Astrocyte (in vitro differentiated cells and primary cell): ENCODE measurements around the gene TMEM138. TPM values are rescaled to one million over a fixed set of nuclear protein-coding genes. Genes with fewer than 3 reads are reported as not detected.

Experiments used
- DNase-seq: peaks from one replicate; pipeline ENCODE4 v3.0.0-alpha.2; 2010; ENCODE audit warnings: low read depth
- FAIRE-seq: peaks from 2 replicates; lab custom pipeline; 2011; peaks lifted over from hg19 to GRCh38; lab: Jason Lieb, UNC
- H2AFZ ChIP-seq: 2 replicates; pipeline ENCODE4 v1.6.0; 2012; ENCODE audit warnings: low read depth, low read length, inconsistent platforms
- H3K27ac ChIP-seq: 2 replicates; pipeline ENCODE4 v1.5.1; 2011; ENCODE audit warnings: low read depth, low read length, inconsistent platforms
- H3K27me3 ChIP-seq: 2 replicates; pipeline ENCODE4 v1.6.0; 2011; ENCODE audit warnings: low read length, inconsistent platforms; ENCODE audit not compliant: insufficient read depth
- H3K36me3 ChIP-seq: 2 replicates; pipeline ENCODE4 v1.5.1; 2011; ENCODE audit warnings: low read length, inconsistent platforms; ENCODE audit not compliant: insufficient read depth
- H3K4me1 ChIP-seq: 2 replicates; pipeline ENCODE4 v1.5.1; 2011; ENCODE audit warnings: low read length, inconsistent platforms; ENCODE audit not compliant: insufficient read depth
- H3K4me2 ChIP-seq: 2 replicates; pipeline ENCODE4 v1.6.0; 2012; ENCODE audit warnings: low read length, inconsistent platforms
- H3K4me3 ChIP-seq: 2 replicates; pipeline ENCODE4 v1.5.1; 2011; ENCODE audit warnings: low read depth, mild to moderate bottlenecking, low read length, inconsistent platforms; ENCODE audit not compliant: insufficient read depth
- H3K79me2 ChIP-seq: 2 replicates; pipeline ENCODE4 v1.6.0; 2012; ENCODE audit warnings: mild to moderate bottlenecking, low read length, inconsistent platforms; ENCODE audit not compliant: insufficient read depth
- H3K9ac ChIP-seq: 2 replicates; pipeline ENCODE4 v1.6.0; 2012; ENCODE audit warnings: mild to moderate bottlenecking, low read length, inconsistent platforms
- H3K9me3 ChIP-seq: 2 replicates; pipeline ENCODE4 v1.5.1; 2012; ENCODE audit warnings: low read depth, mild to moderate bottlenecking, low read length, inconsistent platforms; ENCODE audit not compliant: insufficient read depth
- H4K20me1 ChIP-seq: 2 replicates; pipeline ENCODE4 v1.6.0; 2012; ENCODE audit warnings: low read length, inconsistent platforms; ENCODE audit not compliant: insufficient read depth
- H3K27ac Mint-ChIP-seq: one replicate; pipeline ENCODE4 v1.8.0; 2021; ENCODE audit warnings: mild to moderate bottlenecking, mixed read lengths; ENCODE audit not compliant: unreplicated experiment
- H3K27me3 Mint-ChIP-seq: one replicate; pipeline ENCODE4 v1.8.0; 2021; ENCODE audit warnings: low read depth, mixed read lengths; ENCODE audit not compliant: unreplicated experiment
- H3K36me3 Mint-ChIP-seq: one replicate; pipeline ENCODE4 v1.8.0; 2021; ENCODE audit warnings: low read depth, mixed read lengths; ENCODE audit not compliant: unreplicated experiment
- H3K4me1 Mint-ChIP-seq: one replicate; pipeline ENCODE4 v1.8.0; 2021; ENCODE audit warnings: low read depth, mixed read lengths; ENCODE audit not compliant: unreplicated experiment
- H3K4me3 Mint-ChIP-seq: one replicate; pipeline ENCODE4 v1.8.0; 2021; ENCODE audit warnings: mild to moderate bottlenecking, moderate library complexity, mixed read lengths; ENCODE audit not compliant: unreplicated experiment
- H3K9me3 Mint-ChIP-seq: one replicate; pipeline ENCODE4 v1.8.0; 2021; ENCODE audit warnings: mild to moderate bottlenecking, mixed read lengths; ENCODE audit not compliant: unreplicated experiment
- EZH2 ChIP-seq: IDR thresholded peaks from 2 replicates; pipeline ENCODE4 v1.6.1; 2012; ENCODE audit warnings: mild to moderate bottlenecking, low read length, inconsistent platforms; ENCODE audit not compliant: insufficient read depth
- total RNA-seq: library from RNA; stranded (reverse); gene quantifications from 2 replicates; pipeline ENCODE4 v1.2.1, GENCODE V29; 2021
- TF ChIP-seq, protein P1 (sequence below): IDR thresholded peaks from 2 replicates; pipeline ENCODE4 v1.5.1; 2011; ENCODE audit warnings: low read depth, mild to moderate bottlenecking, inconsistent platforms, low read length, moderate library complexity; ENCODE audit not compliant: insufficient read depth

The TMEM138 gene
- total RNA-seq, 1 donor from 2014 or later = 36.8 TPM

DNA sequence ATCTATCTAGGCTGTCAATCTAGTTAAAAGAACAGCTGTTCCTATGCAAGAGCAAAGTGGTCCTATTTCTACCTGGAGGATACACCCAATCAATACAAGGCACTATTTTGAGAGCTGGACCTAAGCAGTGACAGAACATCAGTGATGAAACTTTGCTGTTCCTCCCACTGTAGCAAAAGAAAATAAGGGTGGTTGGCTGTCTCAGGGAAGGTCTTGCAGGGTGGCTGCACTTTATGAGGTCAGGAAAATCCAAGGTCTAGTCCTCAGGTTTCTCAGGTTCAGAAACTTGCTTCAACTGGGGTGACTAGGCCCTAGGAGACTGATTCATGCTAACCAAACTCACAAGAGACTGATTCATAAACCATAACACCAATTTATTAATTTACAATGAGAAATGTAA lies 56.0 kb downstream of the TMEM138 start:
- no peak for TF ChIP-seq EZH2
- TF ChIP-seq, protein P1, sequence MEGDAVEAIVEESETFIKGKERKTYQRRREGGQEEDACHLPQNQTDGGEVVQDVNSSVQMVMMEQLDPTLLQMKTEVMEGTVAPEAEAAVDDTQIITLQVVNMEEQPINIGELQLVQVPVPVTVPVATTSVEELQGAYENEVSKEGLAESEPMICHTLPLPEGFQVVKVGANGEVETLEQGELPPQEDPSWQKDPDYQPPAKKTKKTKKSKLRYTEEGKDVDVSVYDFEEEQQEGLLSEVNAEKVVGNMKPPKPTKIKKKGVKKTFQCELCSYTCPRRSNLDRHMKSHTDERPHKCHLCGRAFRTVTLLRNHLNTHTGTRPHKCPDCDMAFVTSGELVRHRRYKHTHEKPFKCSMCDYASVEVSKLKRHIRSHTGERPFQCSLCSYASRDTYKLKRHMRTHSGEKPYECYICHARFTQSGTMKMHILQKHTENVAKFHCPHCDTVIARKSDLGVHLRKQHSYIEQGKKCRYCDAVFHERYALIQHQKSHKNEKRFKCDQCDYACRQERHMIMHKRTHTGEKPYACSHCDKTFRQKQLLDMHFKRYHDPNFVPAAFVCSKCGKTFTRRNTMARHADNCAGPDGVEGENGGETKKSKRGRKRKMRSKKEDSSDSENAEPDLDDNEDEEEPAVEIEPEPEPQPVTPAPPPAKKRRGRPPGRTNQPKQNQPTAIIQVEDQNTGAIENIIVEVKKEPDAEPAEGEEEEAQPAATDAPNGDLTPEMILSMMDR = no peak
- H3K9me3 ChIP-seq = no peaks in the 10 kb centered on the region
- H2AFZ ChIP-seq = no peak overlapping the region
- H3K9ac ChIP-seq = no peak overlapping the region
- Mint-ChIP-seq H3K9me3 (no peaks in the 10 kb centered on the region), H3K4me1 (peaks cover 2% of the 10 kb centered on the region), H3K36me3 (peaks cover 20% of the 10 kb centered on the region), H3K27me3 (no peaks in the 10 kb centered on the region), H3K4me3 (no peak overlapping the region), H3K27ac (no peak overlapping the region)
- peaks cover 56% of the 10 kb centered on the region for H3K79me2 ChIP-seq
- no peak for DNase-seq
- no peaks in the 10 kb centered on the region for H3K4me1 ChIP-seq
- no peak overlapping the region for H3K4me3 ChIP-seq
- H3K27ac ChIP-seq = no peak overlapping the region
- peaks cover 69% of the 10 kb centered on the region for H4K20me1 ChIP-seq
- H3K4me2 ChIP-seq = no peak overlapping the region
- FAIRE-seq = no peak
- no peaks in the 10 kb centered on the region for H3K27me3 ChIP-seq
- H3K36me3 ChIP-seq = peaks cover 75% of the 10 kb centered on the region

Other genes with a start within 250 kb of the TMEM138 start
- gene VPS37C, start 200.9 kb upstream of the TMEM138 start, total RNA-seq = 13.5 and 18.1 TPM in 2 replicates
- 0.43 TPM in 1 of 2 replicates, not detected in the other for gene PGA3, start 158.9 kb upstream of the TMEM138 start, total RNA-seq
- gene PGA4, start 140.0 kb upstream of the TMEM138 start, total RNA-seq = 0.79 and 0.86 TPM in 2 replicates
- gene PGA5, start 121.2 kb upstream of the TMEM138 start, total RNA-seq = 0.79 and 1.4 TPM in 2 replicates
- 12.2 and 17.7 TPM in 2 replicates for gene VWCE, start 67.1 kb upstream of the TMEM138 start, total RNA-seq
- 222 and 251 TPM in 2 replicates for gene DDB1, start 29.3 kb upstream of the TMEM138 start, total RNA-seq
- gene TKFC, start 29.1 kb upstream of the TMEM138 start, total RNA-seq = 23.8 and 23.9 TPM in 2 replicates
- gene CYB561A3, start 492 bp upstream of the TMEM138 start, total RNA-seq = 26.4 and 29.2 TPM in 2 replicates
- gene TMEM216, start 30.2 kb downstream of the TMEM138 start, total RNA-seq = 7.8 and 8.3 TPM in 2 replicates
- 56.3 and 63.2 TPM in 2 replicates for gene CPSF7, start 67.6 kb downstream of the TMEM138 start, total RNA-seq
- 35.5 and 38.8 TPM in 2 replicates for gene SDHAF2, start 67.8 kb downstream of the TMEM138 start, total RNA-seq
- 0.09 and 0.12 TPM in 2 replicates for gene LRRC10B, start 146.4 kb downstream of the TMEM138 start, total RNA-seq
- gene SYT7, start 218.7 kb downstream of the TMEM138 start, total RNA-seq = 3.7 and 3.8 TPM in 2 replicates